ENCODE measurements around the gene DPYD.

DPYD gene

GRCh38 chr1:97816927-97817326 lies 103.9 kb downstream of the DPYD start:
- H3K4me3 ChIP-seq (ENCODE audit: low read depth, low read length) = no peak overlapping the region
- no peak for DNase-seq (ENCODE audit: low read depth)
- no peak for TF ChIP-seq CTCF (IDR thresholded peaks at IDR 0.05; ENCODE audit: control insufficient read depth, extremely low read depth, insufficient read depth)

GRCh38 chr1:97814804-97815203 lies 106.0 kb downstream of the DPYD start:
- no peak overlapping the region for H3K4me3 ChIP-seq (ENCODE audit: low read depth, low read length)
- TF ChIP-seq CTCF (IDR thresholded peaks at IDR 0.05; ENCODE audit: control insufficient read depth, extremely low read depth, insufficient read depth) = no peak
- no peak for DNase-seq (ENCODE audit: low read depth)

- TF ChIP-seq CTCF (IDR thresholded peaks at IDR 0.05; ENCODE audit: control insufficient read depth, extremely low read depth, insufficient read depth) = no peak
- no peak for DNase-seq (ENCODE audit: low read depth)
- no peak overlapping the region for H3K4me3 ChIP-seq (ENCODE audit: low read depth, low read length)
Measured at GRCh38 chr1:97814121-97814520, 106.7 kb downstream of the DPYD start.

- TF ChIP-seq CTCF (IDR thresholded peaks at IDR 0.05; ENCODE audit: control insufficient read depth, extremely low read depth, insufficient read depth) = no peak
- DNase-seq (ENCODE audit: low read depth) = no peak
Measured at GRCh38 chr1:97812076-97812475, 108.8 kb downstream of the DPYD start.

GRCh38 chr1:97806996-97807520 lies 113.8 kb downstream of the DPYD start:
- no peak overlapping the region for H3K4me3 ChIP-seq (ENCODE audit: low read depth, low read length)
- TF ChIP-seq CTCF (IDR thresholded peaks at IDR 0.05; ENCODE audit: control insufficient read depth, extremely low read depth, insufficient read depth) = no peak
- DNase-seq (ENCODE audit: low read depth) = peak; percentile 15

More at GRCh38 chr1:97812076-97812475, 108.8 kb downstream of the DPYD start:
- H3K4me3 ChIP-seq (ENCODE audit: low read depth, low read length) = no peak overlapping the region

GRCh38 chr1:97806326-97806725 lies 114.5 kb downstream of the DPYD start:
- H3K4me3 ChIP-seq (ENCODE audit: low read depth, low read length) = no peak overlapping the region
- no peak for TF ChIP-seq CTCF (IDR thresholded peaks at IDR 0.05; ENCODE audit: control insufficient read depth, extremely low read depth, insufficient read depth)
- DNase-seq (ENCODE audit: low read depth) = no peak

GRCh38 chr1:97805093-97805492 lies 115.7 kb downstream of the DPYD start:
- TF ChIP-seq CTCF (IDR thresholded peaks at IDR 0.05; ENCODE audit: control insufficient read depth, extremely low read depth, insufficient read depth) = no peak
- DNase-seq (ENCODE audit: low read depth) = no peak

More at GRCh38 chr1:97805093-97805492, 115.7 kb downstream of the DPYD start:
- H3K4me3 ChIP-seq (ENCODE audit: low read depth, low read length) = no peak overlapping the region
